Measurements from ENCODE around the gene SLC35F2.

The SLC35F2 gene

DNA sequence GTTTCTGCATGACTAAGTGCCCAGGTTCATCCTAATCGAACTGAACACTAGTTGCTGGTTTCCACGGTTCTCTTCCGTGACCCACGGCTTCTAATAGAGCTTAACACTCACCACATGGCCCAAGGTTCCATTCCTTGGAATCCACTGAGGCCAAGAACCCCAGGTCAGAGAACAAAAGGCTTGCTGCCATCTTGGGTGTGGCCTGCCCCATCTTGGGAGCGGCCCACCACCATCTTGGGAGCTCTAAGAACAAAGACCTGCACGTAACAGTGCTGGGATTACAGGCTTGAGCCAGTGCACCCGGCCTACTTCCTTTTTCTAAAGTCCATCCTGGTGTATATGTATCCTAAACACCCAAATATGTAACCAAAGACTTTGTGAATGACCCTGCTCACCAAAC lies 68.8 kb downstream of the SLC35F2 start:
- Mint-ChIP-seq H3K9me3 (peaks cover 3% of the 10 kb centered on the region), H3K4me1 (peaks cover 32% of the 10 kb centered on the region), H3K27me3 (ENCODE audit: low read depth, poor library complexity) (no peaks in the 10 kb centered on the region), H3K27ac (no peak overlapping the region), H3K36me3 (ENCODE audit: low read depth) (peaks cover 15% of the 10 kb centered on the region), H3K4me3 (no peak overlapping the region)
- DNase-seq = no peak
- TF ChIP-seq, protein P1, sequence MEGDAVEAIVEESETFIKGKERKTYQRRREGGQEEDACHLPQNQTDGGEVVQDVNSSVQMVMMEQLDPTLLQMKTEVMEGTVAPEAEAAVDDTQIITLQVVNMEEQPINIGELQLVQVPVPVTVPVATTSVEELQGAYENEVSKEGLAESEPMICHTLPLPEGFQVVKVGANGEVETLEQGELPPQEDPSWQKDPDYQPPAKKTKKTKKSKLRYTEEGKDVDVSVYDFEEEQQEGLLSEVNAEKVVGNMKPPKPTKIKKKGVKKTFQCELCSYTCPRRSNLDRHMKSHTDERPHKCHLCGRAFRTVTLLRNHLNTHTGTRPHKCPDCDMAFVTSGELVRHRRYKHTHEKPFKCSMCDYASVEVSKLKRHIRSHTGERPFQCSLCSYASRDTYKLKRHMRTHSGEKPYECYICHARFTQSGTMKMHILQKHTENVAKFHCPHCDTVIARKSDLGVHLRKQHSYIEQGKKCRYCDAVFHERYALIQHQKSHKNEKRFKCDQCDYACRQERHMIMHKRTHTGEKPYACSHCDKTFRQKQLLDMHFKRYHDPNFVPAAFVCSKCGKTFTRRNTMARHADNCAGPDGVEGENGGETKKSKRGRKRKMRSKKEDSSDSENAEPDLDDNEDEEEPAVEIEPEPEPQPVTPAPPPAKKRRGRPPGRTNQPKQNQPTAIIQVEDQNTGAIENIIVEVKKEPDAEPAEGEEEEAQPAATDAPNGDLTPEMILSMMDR (IDR thresholded peaks at IDR 0.05) = no peak

DNA sequence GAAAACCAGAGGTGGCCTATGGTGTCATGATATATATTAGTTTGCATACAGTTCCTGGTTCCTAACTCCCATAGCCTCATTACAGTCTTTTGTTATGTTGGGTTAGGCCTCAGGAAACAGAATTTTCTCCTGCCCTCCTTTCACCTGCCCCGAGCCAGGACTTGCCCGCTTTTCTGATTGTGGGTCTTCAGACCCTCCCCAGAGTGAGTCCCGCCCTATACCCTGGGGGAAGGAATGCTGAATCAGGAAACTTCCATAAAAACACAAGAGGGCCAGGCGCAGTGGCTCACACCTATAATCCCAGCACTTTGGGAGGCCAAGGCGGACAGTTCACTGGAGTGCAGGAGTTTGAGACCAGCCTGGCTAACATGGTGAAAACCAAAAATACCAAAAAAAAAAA lies 70.9 kb downstream of the SLC35F2 start:
- peaks cover 24% of the 10 kb centered on the region for H3K4me1 Mint-ChIP-seq
- no peak overlapping the region for H3K4me3 Mint-ChIP-seq
- H3K27ac Mint-ChIP-seq = no peak overlapping the region
- TF ChIP-seq, protein P1 (IDR thresholded peaks at IDR 0.05) = no peak
- no peak for DNase-seq
- H3K9me3 Mint-ChIP-seq = no peaks in the 10 kb centered on the region
- no peaks in the 10 kb centered on the region for H3K36me3 Mint-ChIP-seq (ENCODE audit: low read depth)
- no peaks in the 10 kb centered on the region for H3K27me3 Mint-ChIP-seq (ENCODE audit: low read depth, poor library complexity)

DNA sequence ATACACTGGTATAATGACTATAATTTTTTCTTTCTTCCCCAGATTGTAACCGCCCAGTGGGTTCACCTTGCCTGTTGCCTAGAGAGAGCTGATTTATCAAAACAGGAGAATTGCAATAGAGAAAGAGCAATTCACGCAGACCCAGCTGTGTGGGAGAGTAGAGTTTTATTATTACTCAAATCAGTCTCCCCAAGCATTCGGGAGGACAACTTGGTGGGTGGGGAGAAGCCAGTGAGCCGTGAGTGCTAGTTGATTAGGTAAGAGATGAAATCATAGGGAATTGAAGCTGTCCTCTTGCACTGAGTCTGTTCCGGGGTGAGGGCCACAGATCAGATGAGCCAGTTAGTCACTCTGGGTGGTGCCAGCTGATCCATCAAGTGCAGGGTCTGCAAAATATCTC lies 73.2 kb downstream of the SLC35F2 start:
- Mint-ChIP-seq H3K9me3 (peaks cover 4% of the 10 kb centered on the region), H3K4me1 (peaks cover 5% of the 10 kb centered on the region), H3K27ac (no peak overlapping the region), H3K4me3 (no peak overlapping the region), H3K36me3 (ENCODE audit: low read depth) (no peaks in the 10 kb centered on the region), H3K27me3 (ENCODE audit: low read depth, poor library complexity) (peaks cover 7% of the 10 kb centered on the region)
- no peak for DNase-seq
- TF ChIP-seq, protein P1 (IDR thresholded peaks at IDR 0.05) = no peak

DNA sequence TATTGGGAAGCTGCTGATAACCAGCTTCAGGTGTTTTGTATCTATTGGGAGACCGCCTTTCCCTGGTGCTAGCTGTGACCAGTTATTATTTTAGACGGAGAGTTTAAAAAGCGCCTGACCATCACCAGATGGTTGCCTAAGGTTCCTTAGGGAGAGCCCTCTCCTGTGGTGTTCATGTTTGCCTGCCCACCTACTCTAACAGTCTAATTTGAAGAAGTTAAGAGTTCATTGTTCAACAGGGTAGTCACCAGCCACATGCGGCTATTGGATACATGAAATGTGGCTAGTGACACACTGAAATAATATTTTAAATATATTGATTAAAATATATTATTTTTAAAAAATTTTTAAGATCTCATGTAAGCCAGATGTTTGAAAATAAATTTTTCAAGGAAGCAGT lies 75.5 kb downstream of the SLC35F2 start:
- no peak for DNase-seq

GRCh38 chr11:107780775-107781174 lies 77.8 kb downstream of the SLC35F2 start:
- no peak for DNase-seq
- peaks cover 9% of the 10 kb centered on the region for H3K27me3 Mint-ChIP-seq (ENCODE audit: low read depth, poor library complexity)
- peaks cover 5% of the 10 kb centered on the region for H3K4me1 Mint-ChIP-seq
- no peak overlapping the region for H3K27ac Mint-ChIP-seq
- no peaks in the 10 kb centered on the region for H3K36me3 Mint-ChIP-seq (ENCODE audit: low read depth)
- TF ChIP-seq, protein P1 (IDR thresholded peaks at IDR 0.05) = no peak
- no peak overlapping the region for H3K4me3 Mint-ChIP-seq
- peaks cover 4% of the 10 kb centered on the region for H3K9me3 Mint-ChIP-seq

More for the DNA sequence above, 75.5 kb downstream of the SLC35F2 start:
- H3K27me3 Mint-ChIP-seq (ENCODE audit: low read depth, poor library complexity) = peaks cover 7% of the 10 kb centered on the region
- TF ChIP-seq, protein P1 (IDR thresholded peaks at IDR 0.05) = no peak
- no peaks in the 10 kb centered on the region for H3K36me3 Mint-ChIP-seq (ENCODE audit: low read depth)
- H3K4me1 Mint-ChIP-seq = peaks cover 5% of the 10 kb centered on the region
- H3K4me3 Mint-ChIP-seq = no peak overlapping the region
- H3K27ac Mint-ChIP-seq = no peak overlapping the region
- peaks cover 4% of the 10 kb centered on the region for H3K9me3 Mint-ChIP-seq

GRCh38 chr11:107780136-107780535 lies 78.5 kb downstream of the SLC35F2 start:
- H3K4me3 Mint-ChIP-seq = no peak overlapping the region
- peaks cover 9% of the 10 kb centered on the region for H3K27me3 Mint-ChIP-seq (ENCODE audit: low read depth, poor library complexity)
- TF ChIP-seq, protein P1 (IDR thresholded peaks at IDR 0.05) = no peak
- DNase-seq = no peak
- no peaks in the 10 kb centered on the region for H3K36me3 Mint-ChIP-seq (ENCODE audit: low read depth)
- H3K27ac Mint-ChIP-seq = no peak overlapping the region
- H3K4me1 Mint-ChIP-seq = peaks cover under 1% of the 10 kb centered on the region
- peaks cover 4% of the 10 kb centered on the region for H3K9me3 Mint-ChIP-seq
